T-helper 22 cell (primary cell): ENCODE measurements around the gene RNU1-4.
"Not testable (repeated sequence)": the region's sequence is repeated elsewhere in the genome, so short reads cannot be mapped to it uniquely, and the experiment has no call there.

Experiments
- DNase-seq: peaks from one replicate; pipeline ENCODE4 v3.0.0-alpha.2; 2020; ENCODE audit warnings: low read depth

Gene RNU1-4

GRCh38 chr1:16708704-16709103 lies 31.6 kb upstream of the RNU1-4 start:
- not testable (repeated sequence) for DNase-seq

- peak; percentile 41 for DNase-seq
Observed at GRCh38 chr1:16709659-16710087, 30.6 kb upstream of the RNU1-4 start.

GRCh38 chr1:16710618-16711017 lies 29.7 kb upstream of the RNU1-4 start:
- DNase-seq, result not testable (repeated sequence)

GRCh38 chr1:16712131-16712530 lies 28.2 kb upstream of the RNU1-4 start:
- DNase-seq, result not testable (repeated sequence)

GRCh38 chr1:16712582-16712981 lies 27.7 kb upstream of the RNU1-4 start:
- DNase-seq, result not testable (repeated sequence)

- not testable (repeated sequence) for DNase-seq
Observed at GRCh38 chr1:16712984-16713383, 27.3 kb upstream of the RNU1-4 start.

GRCh38 chr1:16713480-16713879 lies 26.8 kb upstream of the RNU1-4 start:
- not testable (repeated sequence) for DNase-seq

GRCh38 chr1:16716691-16717335 lies 23.5 kb upstream of the RNU1-4 start:
- no peak for DNase-seq

GRCh38 chr1:16717336-16718098 lies 22.8 kb upstream of the RNU1-4 start:
- no peak for DNase-seq

- DNase-seq, result not testable (repeated sequence)
Observed at GRCh38 chr1:16718099-16718907, 22.0 kb upstream of the RNU1-4 start.

GRCh38 chr1:16718908-16719533 lies 21.3 kb upstream of the RNU1-4 start:
- DNase-seq, result no peak

- no peak for DNase-seq
Observed at GRCh38 chr1:16719571-16720350, 20.6 kb upstream of the RNU1-4 start.

- no peak for DNase-seq
Observed at GRCh38 chr1:16720351-16721223, 19.7 kb upstream of the RNU1-4 start.

GRCh38 chr1:16721871-16722641 lies 18.3 kb upstream of the RNU1-4 start:
- no peak for DNase-seq

- no peak for DNase-seq
Observed at GRCh38 chr1:16724718-16725438, 15.4 kb upstream of the RNU1-4 start.

GRCh38 chr1:16725439-16726245 lies 14.7 kb upstream of the RNU1-4 start:
- DNase-seq, result not testable (repeated sequence)

- no peak for DNase-seq
Observed at GRCh38 chr1:16727190-16728111, 12.9 kb upstream of the RNU1-4 start.
